Adrenal gland (tissue), 12 donors: ENCODE measurements around the gene OR2S2. TPM values are rescaled to one million over a fixed set of nuclear protein-coding genes. Genes with fewer than 3 reads are reported as not detected.
"Not testable (repeated sequence)": the region's sequence is repeated elsewhere in the genome, so short reads cannot be mapped to it uniquely, and the experiment has no call there.

Experiments used
- DNase-seq, 7 donors: peaks; one replicate each; pipeline ENCODE4 v3.0.0-alpha.2; 2019 to 2020
- H3K27ac ChIP-seq, 5 donors: fragments of 200-600 bp; sonication (generic) in 4 of 5; 1 replicate in 3 of 5; 2 replicates in 2 of 5; pipeline versions ENCODE4 v1.5.1 to v1.8.0; 2016 to 2020; ENCODE audit warnings: mild to moderate bottlenecking in 1 of 5
- H3K27me3 ChIP-seq: fragments of 200-600 bp; 2 replicates; pipeline ENCODE4 v1.8.0; 2021
- H3K36me3 ChIP-seq, 2 donors: fragments of 200-600 bp; replicated peaks in 1 of 2; 1 replicate in 1 of 2; 2 replicates in 1 of 2; pipeline versions ENCODE4 v1.5.1 to v1.8.0; 2018 to 2022
- H3K4me1 ChIP-seq, 2 donors: fragments of 200-600 bp; replicated peaks in 1 of 2; 1 replicate in 1 of 2; 2 replicates in 1 of 2; pipeline versions ENCODE4 v1.5.1 to v1.8.0; 2018 to 2021
- H3K4me3 ChIP-seq, 4 donors: fragments of 200-600 bp; sonication (generic) in 3 of 4; one replicate each; pipeline ENCODE4 v1.5.1; 2016 to 2018
- H3K9me3 ChIP-seq, 3 donors: fragments of 200-600 bp; sonication (generic) in 1 of 3; replicated peaks in 1 of 3; 1 replicate in 2 of 3; 2 replicates in 1 of 3; pipeline versions ENCODE4 v1.5.1 to v1.8.0; 2016 to 2021
- POLR2A ChIP-seq, 2 donors: fragments of 450-650 bp; IDR thresholded peaks; one replicate each; pipeline ENCODE4 v1.6.1; 2017; ENCODE audit warnings: antibody characterized with exemption in 2 of 2, mild to moderate bottlenecking in 2 of 2, moderate library complexity in 1 of 2
- WGBS, 4 donors: extraction: QIAGEN DNeasy Blood & Tissue Kit in 2 of 4; methylation state at CpG; one replicate each; pipeline versions ENCODE4 v1.1.5 to v1.1.7; 2013 to 2017; 5-methylcytosine and 5-hydroxymethylcytosine counted together
- intact Hi-C, 2 donors: fragments of 100-400 bp; cut with DNase I; formaldehyde crosslinking; loops; one replicate each; pipeline versions ENCODE4 v1.14.1 to v1.15.0; 2022 to 2023
- polyA plus RNA-seq, 3 donors: library from polyadenylated mRNA; stranded (reverse); fragments of 200-250 nt in 2 of 3; fragments of 350-450 nt in 1 of 3; fragmentation: Illumina TruSeq in 1 of 3; extraction: RNeasy Lipid Tissue Mini Kit (QIAGEN cat#74804) in 1 of 3; gene quantifications; one replicate each; pipeline ENCODE4 v1.2.3, GENCODE V29; 2013 to 2014
- total RNA-seq, 9 donors: library from RNA; depleted of rRNA in 4 of 9; stranded (reverse); fragments of >200 nt in 4 of 9; fragments of 120-200 nt in 1 of 9; fragmentation: NEBNext Ultra II Directional in 1 of 9; extraction: Animal tissue kit (Norgen Biotek cat#: 25700) in 1 of 9; gene quantifications; one replicate each; pipeline versions ENCODE4 v1.1.0 to v1.2.4, GENCODE V29; 2013 to 2023
- TF ChIP-seq, protein P1 (sequence below), 6 experiments: fragments of 450-650 bp in 4 of 6; fragments of 200-600 bp in 2 of 6; sonication (generic) in 1 of 6; IDR thresholded peaks; 1 replicate in 5 of 6; 2 replicates in 1 of 6; pipeline versions ENCODE4 v1.5.1 to v1.8.0; 2016 to 2021; ENCODE audit warnings: antibody characterized with exemption in 6 of 6, mild to moderate bottlenecking in 2 of 6, moderate library complexity in 1 of 6
- donor health status: healthy with polysubstance abuse.
- donor health status: Bipolar disorder and iron deficiency.
- donor health status: DM: yes; HTN: yes; CAD: no.
- donor health status: DM: no; HTN: no; CAD: no.
- donor health status: DM: no; HTN: no; CAD: no.
- donor health status: DM: yes; HTN: yes; CAD: no.

The OR2S2 gene
- total and polyA plus RNA-seq, 12 donors, result not detected

GRCh38 chr9:35935755-35936509 lies 22.0 kb downstream of the OR2S2 start:
- H3K9me3 ChIP-seq, result no peaks in the 10 kb centered on the region
- no peaks in the 10 kb centered on the region for H3K36me3 ChIP-seq
- H3K4me1 ChIP-seq, result no peaks in the 10 kb centered on the region
- no peak overlapping the region for H3K27ac ChIP-seq
- no peak for DNase-seq
- H3K4me3 ChIP-seq, result no peak overlapping the region
- no peak for TF ChIP-seq POLR2A (IDR thresholded peaks at IDR 0.05)
- WGBS, 4 donors, result 55 to 71% (median 63%) methylated on average over 7 of the region's 7 CpGs
- intact Hi-C loops, result no loop called here
- no peaks in the 10 kb centered on the region for H3K27me3 ChIP-seq

DNA sequence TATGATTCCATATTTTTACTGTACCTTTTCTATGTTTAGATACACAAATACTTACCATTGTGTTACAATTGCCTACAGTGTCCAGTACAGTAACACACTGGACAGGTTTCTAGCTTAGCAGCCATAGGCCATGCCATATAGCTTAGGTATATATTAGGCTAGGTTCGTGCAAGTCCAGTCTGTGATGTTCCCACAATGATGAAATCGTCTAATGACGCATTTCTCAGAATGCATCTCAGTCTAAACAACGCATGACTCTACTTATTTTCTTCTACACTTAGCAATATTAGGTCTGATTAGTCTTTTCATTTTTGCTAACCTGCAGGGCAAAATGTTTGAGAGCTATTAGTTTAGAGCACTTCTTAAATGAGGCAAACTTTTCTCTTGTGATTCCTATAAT lies 22.7 kb downstream of the OR2S2 start:
- no peak overlapping the region for H3K27ac ChIP-seq
- WGBS, 4 donors, result 88 to 94% (median 93%) methylated on average over 4 of the region's 4 CpGs
- no peaks in the 10 kb centered on the region for H3K27me3 ChIP-seq
- TF ChIP-seq, protein P1, sequence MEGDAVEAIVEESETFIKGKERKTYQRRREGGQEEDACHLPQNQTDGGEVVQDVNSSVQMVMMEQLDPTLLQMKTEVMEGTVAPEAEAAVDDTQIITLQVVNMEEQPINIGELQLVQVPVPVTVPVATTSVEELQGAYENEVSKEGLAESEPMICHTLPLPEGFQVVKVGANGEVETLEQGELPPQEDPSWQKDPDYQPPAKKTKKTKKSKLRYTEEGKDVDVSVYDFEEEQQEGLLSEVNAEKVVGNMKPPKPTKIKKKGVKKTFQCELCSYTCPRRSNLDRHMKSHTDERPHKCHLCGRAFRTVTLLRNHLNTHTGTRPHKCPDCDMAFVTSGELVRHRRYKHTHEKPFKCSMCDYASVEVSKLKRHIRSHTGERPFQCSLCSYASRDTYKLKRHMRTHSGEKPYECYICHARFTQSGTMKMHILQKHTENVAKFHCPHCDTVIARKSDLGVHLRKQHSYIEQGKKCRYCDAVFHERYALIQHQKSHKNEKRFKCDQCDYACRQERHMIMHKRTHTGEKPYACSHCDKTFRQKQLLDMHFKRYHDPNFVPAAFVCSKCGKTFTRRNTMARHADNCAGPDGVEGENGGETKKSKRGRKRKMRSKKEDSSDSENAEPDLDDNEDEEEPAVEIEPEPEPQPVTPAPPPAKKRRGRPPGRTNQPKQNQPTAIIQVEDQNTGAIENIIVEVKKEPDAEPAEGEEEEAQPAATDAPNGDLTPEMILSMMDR (IDR thresholded peaks at IDR 0.05), result no peak
- TF ChIP-seq POLR2A (IDR thresholded peaks at IDR 0.05), result no peak
- no peak for DNase-seq
- H3K9me3 ChIP-seq, result no peaks in the 10 kb centered on the region
- no peaks in the 10 kb centered on the region for H3K36me3 ChIP-seq
- no peaks in the 10 kb centered on the region for H3K4me1 ChIP-seq
- no peak overlapping the region for H3K4me3 ChIP-seq
- intact Hi-C loops, result no loop called here

DNA sequence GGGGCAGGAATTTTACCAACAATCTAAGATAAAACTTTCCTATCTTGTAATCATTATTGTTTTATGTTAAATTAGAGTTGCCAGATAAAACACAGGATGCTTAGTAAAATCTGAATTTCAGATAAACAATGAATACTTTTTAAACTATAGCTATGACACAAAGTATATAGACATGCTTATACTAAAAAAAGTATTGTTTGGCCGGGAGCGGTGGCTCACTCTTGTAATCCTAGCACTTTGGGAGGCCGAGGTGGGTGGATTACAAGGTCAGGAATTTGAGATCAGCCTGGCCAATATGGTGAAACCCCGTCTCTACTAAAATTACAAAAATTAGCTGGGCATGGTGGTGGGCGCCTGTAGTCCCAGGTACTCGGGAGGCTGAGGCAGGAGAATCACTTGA lies 23.9 kb downstream of the OR2S2 start:
- H3K9me3 ChIP-seq, H3K36me3 ChIP-seq, H3K4me1 ChIP-seq, intact Hi-C loops, H3K27ac ChIP-seq, DNase-seq, H3K27me3 ChIP-seq, H3K4me3 ChIP-seq: not testable (repeated sequence)
- WGBS, 4 donors, result 76 to 89% (median 86%) methylated on average over 6 of the region's 6 CpGs

GRCh38 chr9:35933550-35934067 lies 24.3 kb downstream of the OR2S2 start:
- 74 to 82% (median 80%) methylated on average over 4 of the region's 4 CpGs for WGBS, 4 donors
- Histone ChIP-seq H3K4me1 (no peaks in the 10 kb centered on the region), H3K4me3 (no peak overlapping the region), H3K27ac (no peak overlapping the region), H3K27me3 (no peaks in the 10 kb centered on the region), H3K36me3 (no peaks in the 10 kb centered on the region), H3K9me3 (no peaks in the 10 kb centered on the region)
- intact Hi-C loops, result no loop called here
- no peak for DNase-seq
- TF ChIP-seq POLR2A (IDR thresholded peaks at IDR 0.05), result no peak
- TF ChIP-seq, protein P1 (IDR thresholded peaks at IDR 0.05), result no peak

GRCh38 chr9:35932735-35933134 lies 25.2 kb downstream of the OR2S2 start:
- TF ChIP-seq, protein P1 (IDR thresholded peaks at IDR 0.05), result no peak
- TF ChIP-seq POLR2A (IDR thresholded peaks at IDR 0.05), result no peak
- intact Hi-C loops, result no loop called here
- H3K9me3 ChIP-seq, result no peaks in the 10 kb centered on the region
- no peaks in the 10 kb centered on the region for H3K36me3 ChIP-seq
- no peaks in the 10 kb centered on the region for H3K4me1 ChIP-seq
- WGBS, 4 donors, result 81 to 91% (median 89%) methylated on average over 3 of the region's 3 CpGs
- H3K4me3 ChIP-seq, result no peak overlapping the region
- H3K27me3 ChIP-seq, result no peaks in the 10 kb centered on the region
- DNase-seq, result no peak
- no peak overlapping the region for H3K27ac ChIP-seq
